Muscle layer of colon (tissue), 2 donors: ENCODE measurements around the gene CLIP1.

Experiments
- H3K27ac ChIP-seq: one replicate; pipeline ENCODE4 v1.7.0; 2013; ENCODE audit warnings: low read depth, mild to moderate bottlenecking, low read length, moderate library complexity
- H3K27me3 ChIP-seq, 2 donors: one replicate each; pipeline ENCODE4 v1.7.0; 2013; ENCODE audit warnings: low read length in 2 of 2, mild to moderate bottlenecking in 2 of 2; ENCODE audit not compliant: insufficient read depth in 2 of 2, control insufficient read depth in 1 of 2
- H3K36me3 ChIP-seq: one replicate; pipeline ENCODE4 v1.7.0; 2013; ENCODE audit warnings: mild to moderate bottlenecking, low read length; ENCODE audit not compliant: insufficient read depth
- H3K4me1 ChIP-seq: one replicate; pipeline ENCODE4 v1.7.0; 2013; ENCODE audit warnings: mild to moderate bottlenecking, low read length; ENCODE audit not compliant: insufficient read depth
- H3K4me3 ChIP-seq, 2 donors: one replicate each; pipeline ENCODE4 v1.7.0; 2013; ENCODE audit warnings: low read length in 2 of 2, low read depth in 1 of 2, mild to moderate bottlenecking in 1 of 2, moderate library complexity in 1 of 2
- H3K9ac ChIP-seq: one replicate; pipeline ENCODE4 v1.7.0; 2013; ENCODE audit warnings: low read length
- H3K9me3 ChIP-seq: one replicate; pipeline ENCODE4 v1.7.0; 2013; ENCODE audit warnings: mild to moderate bottlenecking, low read length
- donor health status: abdominal sarcoma.
- donor health status: Adenocarcinoma of cecum.

CLIP1 gene

GRCh38 chr12:122323311-122324019, 99.0 kb downstream of the CLIP1 start:
- no peaks in the 10 kb centered on the region for H3K27me3 ChIP-seq
- H3K4me1 ChIP-seq: no peaks in the 10 kb centered on the region
- H3K9me3 ChIP-seq: no peaks in the 10 kb centered on the region
- no peak overlapping the region for H3K27ac ChIP-seq
- no peak overlapping the region for H3K4me3 ChIP-seq
- no peak overlapping the region for H3K9ac ChIP-seq
- H3K36me3 ChIP-seq: peaks cover 68% of the 10 kb centered on the region

GRCh38 chr12:122322501-122322900, 100.0 kb downstream of the CLIP1 start:
- Histone ChIP-seq H3K9me3 (no peaks in the 10 kb centered on the region), H3K27me3 (no peaks in the 10 kb centered on the region), H3K4me3 (no peak overlapping the region), H3K4me1 (no peaks in the 10 kb centered on the region), H3K27ac (no peak overlapping the region), H3K9ac (no peak overlapping the region), H3K36me3 (peaks cover 70% of the 10 kb centered on the region)

- no peaks in the 10 kb centered on the region for H3K4me1 ChIP-seq
- H3K27me3 ChIP-seq: no peaks in the 10 kb centered on the region
- H3K9me3 ChIP-seq: no peaks in the 10 kb centered on the region
- H3K27ac ChIP-seq: no peak overlapping the region
- peaks cover 75% of the 10 kb centered on the region for H3K36me3 ChIP-seq
- H3K9ac ChIP-seq: no peak overlapping the region
- no peak overlapping the region for H3K4me3 ChIP-seq
These were observed 103.6 kb downstream of the CLIP1 start for GRCh38 chr12:122318607-122319605.

- Histone ChIP-seq H3K9ac (no peak overlapping the region), H3K27me3 (no peaks in the 10 kb centered on the region), H3K4me3 (no peak overlapping the region), H3K9me3 (no peaks in the 10 kb centered on the region), H3K4me1 (no peaks in the 10 kb centered on the region), H3K27ac (no peak overlapping the region), H3K36me3 (peaks cover 54% of the 10 kb centered on the region)
These were observed 109.5 kb downstream of the CLIP1 start for GRCh38 chr12:122312926-122313325.

- Histone ChIP-seq H3K9ac (no peak overlapping the region), H3K4me1 (no peaks in the 10 kb centered on the region), H3K27ac (no peak overlapping the region), H3K36me3 (peaks cover 51% of the 10 kb centered on the region), H3K27me3 (no peaks in the 10 kb centered on the region), H3K4me3 (no peak overlapping the region), H3K9me3 (no peaks in the 10 kb centered on the region)
These were observed 110.8 kb downstream of the CLIP1 start for GRCh38 chr12:122311696-122312095.

- H3K4me1 ChIP-seq: no peaks in the 10 kb centered on the region
- H3K27me3 ChIP-seq: no peaks in the 10 kb centered on the region
- peaks cover 51% of the 10 kb centered on the region for H3K36me3 ChIP-seq
- no peaks in the 10 kb centered on the region for H3K9me3 ChIP-seq
- no peak overlapping the region for H3K4me3 ChIP-seq
- no peak overlapping the region for H3K9ac ChIP-seq
- H3K27ac ChIP-seq: no peak overlapping the region
These were observed 111.7 kb downstream of the CLIP1 start for GRCh38 chr12:122310626-122311333.

- Histone ChIP-seq H3K27me3 (no peaks in the 10 kb centered on the region), H3K4me1 (no peaks in the 10 kb centered on the region), H3K27ac (no peak overlapping the region), H3K9ac (no peak overlapping the region), H3K4me3 (no peak overlapping the region), H3K9me3 (no peaks in the 10 kb centered on the region), H3K36me3 (peaks cover 47% of the 10 kb centered on the region)
These were observed 112.8 kb downstream of the CLIP1 start for GRCh38 chr12:122309564-122310121.

- Histone ChIP-seq H3K27me3 (no peaks in the 10 kb centered on the region), H3K4me3 (no peak overlapping the region), H3K27ac (no peak overlapping the region), H3K9me3 (no peaks in the 10 kb centered on the region), H3K9ac (no peak overlapping the region), H3K36me3 (peaks cover 50% of the 10 kb centered on the region), H3K4me1 (no peaks in the 10 kb centered on the region)
These were observed 113.7 kb downstream of the CLIP1 start for GRCh38 chr12:122308811-122309210.

- no peaks in the 10 kb centered on the region for H3K27me3 ChIP-seq
- H3K36me3 ChIP-seq: peaks cover 63% of the 10 kb centered on the region
- H3K27ac ChIP-seq: no peak overlapping the region
- H3K4me1 ChIP-seq: no peaks in the 10 kb centered on the region
- no peak overlapping the region for H3K9ac ChIP-seq
- H3K4me3 ChIP-seq: no peak overlapping the region
- no peaks in the 10 kb centered on the region for H3K9me3 ChIP-seq
These were observed 116.1 kb downstream of the CLIP1 start for GRCh38 chr12:122306407-122306806.

- Histone ChIP-seq H3K9ac (no peak overlapping the region), H3K9me3 (no peaks in the 10 kb centered on the region), H3K36me3 (peaks cover 58% of the 10 kb centered on the region), H3K27ac (no peak overlapping the region), H3K4me1 (no peaks in the 10 kb centered on the region), H3K4me3 (no peak overlapping the region), H3K27me3 (no peaks in the 10 kb centered on the region)
These were observed 117.5 kb downstream of the CLIP1 start for GRCh38 chr12:122304924-122305323.

- Histone ChIP-seq H3K4me1 (no peaks in the 10 kb centered on the region), H3K9ac (no peak overlapping the region), H3K4me3 (no peak overlapping the region), H3K27me3 (no peaks in the 10 kb centered on the region), H3K27ac (no peak overlapping the region), H3K9me3 (no peaks in the 10 kb centered on the region), H3K36me3 (peaks cover 51% of the 10 kb centered on the region)
These were observed 119.4 kb downstream of the CLIP1 start for GRCh38 chr12:122303068-122303467.
